Thymus (tissue), 11 donors: ENCODE measurements around the gene DOK1. TPM values are rescaled to one million over a fixed set of nuclear protein-coding genes. Genes with fewer than 3 reads are reported as not detected.

Source experiments
- DNase-seq, 9 donors: peaks; one replicate each; pipeline ENCODE4 v3.0.0-alpha.2; 2013; ENCODE audit warnings: low spot score in 9 of 9, low read depth in 6 of 9, missing footprints in 1 of 9
- H3K27ac ChIP-seq, 2 donors: one replicate each; pipeline ENCODE4 v1.5.1; 2013; ENCODE audit warnings: control low read depth in 1 of 2, low read depth in 1 of 2, low read length in 1 of 2, mild to moderate bottlenecking in 1 of 2, moderate library complexity in 1 of 2
- H3K27me3 ChIP-seq, 2 donors: one replicate each; pipeline ENCODE4 v1.5.1; 2013; ENCODE audit warnings: low read length in 1 of 2; ENCODE audit not compliant: control insufficient read depth in 2 of 2, insufficient read depth in 1 of 2
- H3K36me3 ChIP-seq, 2 donors: one replicate each; pipeline ENCODE4 v1.5.1; 2013; ENCODE audit warnings: low read length in 1 of 2, mild to moderate bottlenecking in 1 of 2, moderate library complexity in 1 of 2; ENCODE audit not compliant: control insufficient read depth in 2 of 2, insufficient read depth in 2 of 2
- H3K4me1 ChIP-seq, 2 donors: one replicate each; pipeline ENCODE4 v1.5.1; 2013; ENCODE audit warnings: low read length in 2 of 2; ENCODE audit not compliant: control insufficient read depth in 2 of 2, insufficient read depth in 2 of 2
- H3K4me3 ChIP-seq, 2 donors: one replicate each; pipeline ENCODE4 v1.5.1; 2013; ENCODE audit warnings: low read length in 2 of 2, control low read depth in 1 of 2, mild to moderate bottlenecking in 1 of 2
- H3K9me3 ChIP-seq, 2 donors: one replicate each; pipeline ENCODE4 v1.5.1; 2013; ENCODE audit warnings: low read length in 1 of 2, mild to moderate bottlenecking in 1 of 2; ENCODE audit not compliant: control insufficient read depth in 2 of 2, insufficient read depth in 1 of 2
- WGBS: extraction: QIAGEN DNeasy Blood & Tissue Kit; methylation state at CpG from one replicate; pipeline ENCODE4 v1.1.7; 2013; 5-methylcytosine and 5-hydroxymethylcytosine counted together
- polyA plus RNA-seq: library from polyadenylated mRNA; stranded (reverse); fragments of 200-250 nt; gene quantifications from one replicate; pipeline ENCODE4 v1.2.3, GENCODE V29; 2013
- total RNA-seq: library from RNA; stranded (reverse); fragments of 120-200 nt; gene quantifications from one replicate; pipeline ENCODE4 v1.2.4, GENCODE V29; 2013
- donor health status: healthy.

Gene DOK1
- total and polyA plus RNA-seq, 2 donors = 14.3 to 17.2 TPM

GRCh38 chr2:74571058-74571457 lies 16.5 kb downstream of the DOK1 start:
- H3K27ac ChIP-seq = no peak overlapping the region
- H3K9me3 ChIP-seq = no peaks in the 10 kb centered on the region
- H3K36me3 ChIP-seq = no peaks in the 10 kb centered on the region
- H3K4me3 ChIP-seq = no peak overlapping the region
- DNase-seq = no peak
- H3K4me1 ChIP-seq = no peaks in the 10 kb centered on the region
- H3K27me3 ChIP-seq = no peaks in the 10 kb centered on the region
- WGBS = 91% methylated on average over 1 of the region's 1 CpG

GRCh38 chr2:74572178-74572925 lies 17.8 kb downstream of the DOK1 start:
- no peak overlapping the region for H3K27ac ChIP-seq
- 97% methylated on average over 3 of the region's 3 CpGs for WGBS
- DNase-seq = no peak
- H3K27me3 ChIP-seq = no peaks in the 10 kb centered on the region
- H3K4me1 ChIP-seq = no peaks in the 10 kb centered on the region
- no peak overlapping the region for H3K4me3 ChIP-seq
- no peaks in the 10 kb centered on the region for H3K36me3 ChIP-seq
- H3K9me3 ChIP-seq = no peaks in the 10 kb centered on the region

- no peaks in the 10 kb centered on the region for H3K9me3 ChIP-seq
- peak overlapping the region; percentile 3 to 4 for H3K27ac ChIP-seq
- WGBS = 36% methylated on average over 7 of the region's 7 CpGs
- H3K4me3 ChIP-seq = no peak overlapping the region
- peak in 5 of 9 donors; percentile 18 to 70 (median 29) for DNase-seq
- H3K36me3 ChIP-seq = no peaks in the 10 kb centered on the region
- H3K27me3 ChIP-seq = no peaks in the 10 kb centered on the region
- H3K4me1 ChIP-seq = peaks cover 0 to 3% of the 10 kb centered on the region in 2 donors
These were observed 19.4 kb downstream of the DOK1 start for GRCh38 chr2:74573747-74574562.

GRCh38 chr2:74575320-74575719 lies 20.8 kb downstream of the DOK1 start:
- no peaks in the 10 kb centered on the region for H3K36me3 ChIP-seq
- no peaks in the 10 kb centered on the region for H3K27me3 ChIP-seq
- 96% methylated on average over 4 of the region's 4 CpGs for WGBS
- no peak overlapping the region for H3K4me3 ChIP-seq
- H3K9me3 ChIP-seq = no peaks in the 10 kb centered on the region
- H3K4me1 ChIP-seq = peaks cover 0 to 3% of the 10 kb centered on the region in 2 donors
- H3K27ac ChIP-seq = no peak overlapping the region
- DNase-seq = no peak

GRCh38 chr2:74576211-74576862 lies 21.8 kb downstream of the DOK1 start:
- H3K4me1 ChIP-seq = peaks cover 0 to 3% of the 10 kb centered on the region in 2 donors
- no peaks in the 10 kb centered on the region for H3K27me3 ChIP-seq
- 93% methylated on average over 7 of the region's 7 CpGs for WGBS
- no peaks in the 10 kb centered on the region for H3K36me3 ChIP-seq
- DNase-seq = no peak
- H3K27ac ChIP-seq = no peak overlapping the region
- no peaks in the 10 kb centered on the region for H3K9me3 ChIP-seq
- H3K4me3 ChIP-seq = no peak overlapping the region

GRCh38 chr2:74576863-74577229 lies 22.3 kb downstream of the DOK1 start:
- Histone ChIP-seq H3K4me1 (peaks cover 0 to 3% of the 10 kb centered on the region in 2 donors), H3K9me3 (no peaks in the 10 kb centered on the region), H3K4me3 (no peak overlapping the region), H3K27me3 (no peaks in the 10 kb centered on the region), H3K36me3 (no peaks in the 10 kb centered on the region), H3K27ac (no peak overlapping the region)
- no peak for DNase-seq
- 9% methylated on average over 1 of the region's 1 CpG for WGBS

GRCh38 chr2:74577448-74577847 lies 22.9 kb downstream of the DOK1 start:
- H3K4me3 ChIP-seq = no peak overlapping the region
- no peak overlapping the region for H3K27ac ChIP-seq
- no peaks in the 10 kb centered on the region for H3K9me3 ChIP-seq
- DNase-seq = no peak
- H3K27me3 ChIP-seq = no peaks in the 10 kb centered on the region
- H3K4me1 ChIP-seq = peaks cover 0 to 3% of the 10 kb centered on the region in 2 donors
- whole genome bisulfite sequencing = 26% methylated on average over 2 of the region's 2 CpGs
- H3K36me3 ChIP-seq = no peaks in the 10 kb centered on the region

- 94% methylated on average over 3 of the region's 3 CpGs for WGBS
- no peak overlapping the region for H3K27ac ChIP-seq
These were observed 23.9 kb downstream of the DOK1 start for GRCh38 chr2:74578408-74578807.

GRCh38 chr2:74581463-74581862 lies 26.9 kb downstream of the DOK1 start:
- DNase-seq = no peak
- 98% methylated on average over 3 of the region's 3 CpGs for WGBS
- no peak overlapping the region for H3K4me3 ChIP-seq
- H3K36me3 ChIP-seq = no peaks in the 10 kb centered on the region
- H3K27me3 ChIP-seq = no peaks in the 10 kb centered on the region
- peaks cover 0 to 3% of the 10 kb centered on the region in 2 donors for H3K4me1 ChIP-seq
- H3K27ac ChIP-seq = no peak overlapping the region
- no peaks in the 10 kb centered on the region for H3K9me3 ChIP-seq

More at GRCh38 chr2:74578408-74578807, 23.9 kb downstream of the DOK1 start:
- no peaks in the 10 kb centered on the region for H3K27me3 ChIP-seq
- peaks cover 0 to 3% of the 10 kb centered on the region in 2 donors for H3K4me1 ChIP-seq
- H3K36me3 ChIP-seq = no peaks in the 10 kb centered on the region
- H3K4me3 ChIP-seq = no peak overlapping the region
- no peak for DNase-seq
- H3K9me3 ChIP-seq = no peaks in the 10 kb centered on the region
